Astrocyte of the cerebellum (primary cell): ENCODE results near the gene PLA2G4B.

ENCODE experiments used
- DNase-seq: peaks from one replicate; pipeline ENCODE4 v3.0.0-alpha.2; 2011; ENCODE audit warnings: low read depth
- H3K4me3 ChIP-seq: 2 replicates; pipeline ENCODE4 v1.5.1; 2011; ENCODE audit warnings: mild to moderate bottlenecking, low read depth, low read length, moderate library complexity
- CTCF ChIP-seq: IDR thresholded peaks from 2 replicates; pipeline ENCODE4 v1.5.1; 2012; ENCODE audit warnings: low read length, low read depth, moderate library complexity, mild to moderate bottlenecking; ENCODE audit errors: missing control alignments
- in situ Hi-C: cut with HindIII; loops from 2 replicates; pipeline ENCODE4 v1.10.0; 2017; ENCODE audit warnings: low sequenced_read_pairs

PLA2G4B gene

GRCh38 chr15:41881086-41881485, 42.4 kb downstream of the PLA2G4B start:
- H3K4me3 ChIP-seq: no peak overlapping the region
- no peak for DNase-seq
- TF ChIP-seq CTCF: no peak
- in situ Hi-C loops: loop anchor here (25.0 kb wide), 1 partner anchor 94 kb away; no protein-coding TSS in a partner anchor

- no peak for DNase-seq
- in situ Hi-C loops: loop anchor here (25.0 kb wide), 1 partner anchor 94 kb away; no protein-coding TSS in a partner anchor
- H3K4me3 ChIP-seq: no peak overlapping the region
- no peak for TF ChIP-seq CTCF
Measured at GRCh38 chr15:41881550-41881919, 42.9 kb downstream of the PLA2G4B start.

GRCh38 chr15:41881920-41882688, 43.5 kb downstream of the PLA2G4B start:
- DNase-seq: no peak
- no peak for TF ChIP-seq CTCF
- in situ Hi-C loops: loop anchor here (25.0 kb wide), 1 partner anchor 95 kb away; no protein-coding TSS in a partner anchor
- H3K4me3 ChIP-seq: peak overlapping the region; percentile 15

GRCh38 chr15:41882689-41883483, 44.2 kb downstream of the PLA2G4B start:
- in situ Hi-C loops: loop anchor here (25.0 kb wide), 1 partner anchor 96 kb away; no protein-coding TSS in a partner anchor
- no peak for TF ChIP-seq CTCF
- DNase-seq: no peak
- peak overlapping the region; percentile 15 for H3K4me3 ChIP-seq

GRCh38 chr15:41883484-41883825, 44.8 kb downstream of the PLA2G4B start:
- TF ChIP-seq CTCF: no peak
- in situ Hi-C loops: loop anchor here (25.0 kb wide), 1 partner anchor 96 kb away; no protein-coding TSS in a partner anchor
- no peak overlapping the region for H3K4me3 ChIP-seq
- DNase-seq: no peak

- no peak for DNase-seq
- no peak overlapping the region for H3K4me3 ChIP-seq
- TF ChIP-seq CTCF: no peak
- in situ Hi-C loops: loop anchor here (25.0 kb wide), 1 partner anchor 97 kb away; no protein-coding TSS in a partner anchor
Measured at GRCh38 chr15:41884458-41884857, 45.8 kb downstream of the PLA2G4B start.
